C4-2B (cell line): ENCODE results near the gene WDR27.

Source experiments
- H3K27ac ChIP-seq: fragments of 450-650 bp; 2 replicates; pipeline ENCODE4 v1.5.1; 2017
- ZFX ChIP-seq: fragments of 450-650 bp; IDR thresholded peaks from 2 replicates; pipeline ENCODE4 v1.6.1; 2017
- TF ChIP-seq, protein P1 (sequence below): fragments of 450-650 bp; conservative IDR thresholded peaks from 2 replicates; pipeline ENCODE4 v1.5.1; 2017; ENCODE audit warnings: mild to moderate bottlenecking

WDR27 gene

DNA sequence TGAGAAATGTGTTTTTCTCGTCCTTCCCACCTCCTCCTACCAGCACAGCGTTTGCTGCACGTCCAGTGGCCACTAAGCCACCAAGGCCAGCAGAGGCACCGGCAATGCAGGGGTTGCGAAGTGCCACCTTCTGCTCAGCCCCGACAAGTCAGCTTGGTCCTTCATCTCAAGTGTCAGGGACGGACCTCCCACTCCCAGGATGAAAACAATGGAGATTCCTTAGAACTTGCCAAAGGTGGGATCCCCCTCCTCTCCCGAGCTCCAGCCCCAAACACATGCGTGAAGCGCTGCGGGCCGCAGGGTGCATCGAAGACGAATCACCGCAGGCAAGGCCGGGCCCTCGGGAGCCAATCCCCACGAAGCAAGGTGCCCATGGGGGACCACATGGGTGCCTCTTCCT is 60.8 kb downstream of the WDR27 start:
- TF ChIP-seq ZFX: no peak
- TF ChIP-seq, protein P1, sequence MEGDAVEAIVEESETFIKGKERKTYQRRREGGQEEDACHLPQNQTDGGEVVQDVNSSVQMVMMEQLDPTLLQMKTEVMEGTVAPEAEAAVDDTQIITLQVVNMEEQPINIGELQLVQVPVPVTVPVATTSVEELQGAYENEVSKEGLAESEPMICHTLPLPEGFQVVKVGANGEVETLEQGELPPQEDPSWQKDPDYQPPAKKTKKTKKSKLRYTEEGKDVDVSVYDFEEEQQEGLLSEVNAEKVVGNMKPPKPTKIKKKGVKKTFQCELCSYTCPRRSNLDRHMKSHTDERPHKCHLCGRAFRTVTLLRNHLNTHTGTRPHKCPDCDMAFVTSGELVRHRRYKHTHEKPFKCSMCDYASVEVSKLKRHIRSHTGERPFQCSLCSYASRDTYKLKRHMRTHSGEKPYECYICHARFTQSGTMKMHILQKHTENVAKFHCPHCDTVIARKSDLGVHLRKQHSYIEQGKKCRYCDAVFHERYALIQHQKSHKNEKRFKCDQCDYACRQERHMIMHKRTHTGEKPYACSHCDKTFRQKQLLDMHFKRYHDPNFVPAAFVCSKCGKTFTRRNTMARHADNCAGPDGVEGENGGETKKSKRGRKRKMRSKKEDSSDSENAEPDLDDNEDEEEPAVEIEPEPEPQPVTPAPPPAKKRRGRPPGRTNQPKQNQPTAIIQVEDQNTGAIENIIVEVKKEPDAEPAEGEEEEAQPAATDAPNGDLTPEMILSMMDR: no peak
- no peak overlapping the region for H3K27ac ChIP-seq

DNA sequence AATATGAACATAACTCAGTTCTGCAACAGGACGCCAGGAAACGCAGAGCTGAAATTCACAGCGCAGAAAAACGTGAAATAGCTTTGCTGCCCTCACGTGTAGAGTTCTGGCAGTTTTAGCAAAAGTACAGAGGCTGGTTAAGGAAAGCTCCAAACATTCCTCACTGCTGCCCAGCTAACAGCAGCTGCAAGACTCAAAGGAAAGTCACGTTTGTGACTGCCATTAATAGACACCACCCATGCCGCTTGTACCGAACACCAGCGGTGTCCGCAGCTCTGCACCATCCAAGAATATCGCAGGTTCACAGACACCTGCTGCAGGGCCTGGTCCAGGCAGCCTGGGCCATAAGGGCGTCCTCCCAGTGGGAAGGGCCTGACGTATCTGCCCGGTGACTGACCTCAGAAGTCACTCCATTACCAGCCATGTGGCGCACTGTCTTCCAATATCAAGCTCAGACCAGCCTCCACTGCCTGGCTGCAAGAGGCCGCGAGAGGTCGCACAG is 61.4 kb downstream of the WDR27 start:
- no peak for TF ChIP-seq ZFX
- TF ChIP-seq, protein P1: no peak
- H3K27ac ChIP-seq: no peak overlapping the region

DNA sequence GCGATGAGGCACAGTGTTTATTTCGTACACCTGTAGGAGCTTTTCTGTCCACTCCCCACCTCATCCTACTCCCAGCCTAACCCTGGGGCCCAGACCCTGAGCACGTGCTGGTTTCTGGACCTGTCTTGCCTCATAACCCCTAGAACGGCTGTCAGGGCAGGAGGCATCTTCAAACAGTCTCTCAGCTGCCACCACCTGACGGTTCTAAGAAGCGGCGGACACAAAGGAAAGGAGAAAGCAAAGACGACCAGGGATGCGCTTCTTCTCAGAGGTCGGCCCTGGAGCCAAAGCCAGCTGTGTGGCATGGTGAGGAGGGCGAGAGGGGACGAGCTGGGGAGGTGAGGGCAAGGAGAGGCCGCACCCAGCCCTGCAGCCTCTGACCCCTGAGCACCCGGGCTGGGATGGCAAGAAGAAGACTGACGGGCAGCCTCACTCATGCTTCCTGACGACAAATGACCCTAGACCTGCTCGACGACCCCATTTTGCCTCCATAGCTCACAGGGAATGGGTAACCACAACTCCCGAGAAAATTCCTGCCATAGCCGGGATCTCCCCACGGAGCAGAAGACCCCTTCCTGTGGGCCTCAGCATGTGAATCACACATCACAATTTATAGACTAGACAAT is 62.1 kb downstream of the WDR27 start:
- H3K27ac ChIP-seq: no peak overlapping the region
- TF ChIP-seq, protein P1: no peak
- no peak for TF ChIP-seq ZFX

DNA sequence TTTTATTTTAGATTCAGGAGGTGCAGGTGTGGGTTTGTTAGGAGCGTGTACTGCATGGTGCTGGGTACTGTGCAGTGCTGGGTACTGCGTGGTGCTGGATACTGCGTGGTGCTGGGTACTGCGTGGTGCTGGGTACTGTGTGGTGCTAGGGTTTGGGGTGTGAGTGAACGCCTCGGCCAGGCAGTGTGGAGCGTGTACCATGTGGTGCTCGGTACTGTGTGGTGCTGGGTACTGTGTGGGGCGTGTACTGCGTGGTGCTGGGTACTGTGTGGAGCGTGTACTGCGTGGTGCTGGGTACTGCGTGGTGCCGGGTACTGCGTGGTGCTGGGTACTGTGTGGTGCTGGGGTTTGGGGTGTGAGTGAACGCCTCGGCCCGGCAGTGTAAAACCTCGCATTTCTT is 62.9 kb downstream of the WDR27 start:
- H3K27ac ChIP-seq: no peak overlapping the region
- TF ChIP-seq, protein P1: no peak
- no peak for TF ChIP-seq ZFX

DNA sequence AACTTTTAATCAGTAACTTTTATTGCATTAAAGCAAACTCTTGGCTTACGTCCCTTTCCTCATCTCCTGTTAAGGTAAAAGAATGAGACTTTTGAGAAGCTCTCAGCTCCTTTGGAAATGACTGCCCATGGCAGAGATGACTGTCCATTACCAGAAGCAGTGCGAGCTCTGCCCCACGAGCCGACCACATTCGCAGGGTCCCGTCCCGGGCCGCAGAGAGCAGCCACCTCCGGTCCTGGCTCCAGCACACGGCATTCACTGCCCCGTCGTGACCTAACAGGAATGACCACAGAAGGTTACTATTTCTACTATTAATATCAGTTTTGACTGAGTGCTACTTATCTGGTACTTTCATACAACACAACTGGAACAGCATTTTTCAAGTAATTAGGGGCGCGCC is 63.4 kb downstream of the WDR27 start:
- H3K27ac ChIP-seq: no peak overlapping the region
- TF ChIP-seq ZFX: no peak
- TF ChIP-seq, protein P1: no peak

DNA sequence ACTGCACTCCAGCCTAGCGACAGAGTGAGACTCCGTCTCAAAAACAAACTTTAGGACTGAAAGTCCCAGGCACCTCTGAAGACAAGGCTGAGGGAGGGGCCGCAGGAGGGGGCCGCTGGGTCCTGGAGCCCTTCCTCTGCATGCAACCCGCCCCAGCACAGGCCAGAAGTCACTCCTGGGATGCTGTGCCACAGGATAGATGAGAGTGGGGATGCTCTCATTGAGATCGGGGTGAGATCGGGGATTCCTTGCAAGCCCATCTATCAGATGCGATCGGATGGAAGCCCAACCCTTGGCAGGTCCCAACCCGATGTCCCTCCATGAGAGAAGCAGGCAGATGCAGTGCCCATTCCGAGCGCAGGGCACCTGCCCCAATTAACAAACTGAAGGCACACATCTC is 66.5 kb downstream of the WDR27 start:
- TF ChIP-seq, protein P1: no peak
- TF ChIP-seq ZFX: no peak
- H3K27ac ChIP-seq: no peak overlapping the region

DNA sequence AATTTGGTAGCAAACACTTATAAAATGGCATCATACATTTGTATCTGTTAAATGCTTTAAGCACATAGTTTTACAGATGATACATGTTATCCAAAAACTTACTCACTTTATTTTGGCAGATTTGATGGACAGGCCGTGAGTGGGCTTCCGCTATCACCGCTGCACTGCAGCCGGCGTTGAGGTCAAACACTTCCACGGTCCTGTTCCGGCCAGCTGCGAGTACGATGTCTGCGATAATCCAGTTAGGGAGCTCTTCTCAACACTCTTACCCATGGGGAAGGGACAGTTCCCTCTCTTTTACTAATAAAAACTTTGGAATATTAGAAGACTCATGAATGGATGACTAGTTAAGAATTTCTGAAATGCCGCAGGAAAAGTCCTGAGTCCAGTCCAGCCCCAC is 69.0 kb downstream of the WDR27 start:
- TF ChIP-seq ZFX: no peak
- TF ChIP-seq, protein P1: no peak
- H3K27ac ChIP-seq: no peak overlapping the region
